Activated CD8-positive, alpha-beta memory T cell treated with anti-CD3 and anti-CD28 coated beads, Interleukin-2, amount 50 U/mL, for 4 hours (primary cell): ENCODE results near the gene UCN3.
"Not testable (repeated sequence)": the region's sequence is repeated elsewhere in the genome, so short reads cannot be mapped to it uniquely, and the experiment has no call there.

Source experiments
- DNase-seq: peaks from one replicate; pipeline ENCODE4 v3.0.0-alpha.2; 2020

Gene UCN3

GRCh38 chr10:5369362-5370158 lies 4.8 kb downstream of the UCN3 start:
- DNase-seq = no peak

DNA sequence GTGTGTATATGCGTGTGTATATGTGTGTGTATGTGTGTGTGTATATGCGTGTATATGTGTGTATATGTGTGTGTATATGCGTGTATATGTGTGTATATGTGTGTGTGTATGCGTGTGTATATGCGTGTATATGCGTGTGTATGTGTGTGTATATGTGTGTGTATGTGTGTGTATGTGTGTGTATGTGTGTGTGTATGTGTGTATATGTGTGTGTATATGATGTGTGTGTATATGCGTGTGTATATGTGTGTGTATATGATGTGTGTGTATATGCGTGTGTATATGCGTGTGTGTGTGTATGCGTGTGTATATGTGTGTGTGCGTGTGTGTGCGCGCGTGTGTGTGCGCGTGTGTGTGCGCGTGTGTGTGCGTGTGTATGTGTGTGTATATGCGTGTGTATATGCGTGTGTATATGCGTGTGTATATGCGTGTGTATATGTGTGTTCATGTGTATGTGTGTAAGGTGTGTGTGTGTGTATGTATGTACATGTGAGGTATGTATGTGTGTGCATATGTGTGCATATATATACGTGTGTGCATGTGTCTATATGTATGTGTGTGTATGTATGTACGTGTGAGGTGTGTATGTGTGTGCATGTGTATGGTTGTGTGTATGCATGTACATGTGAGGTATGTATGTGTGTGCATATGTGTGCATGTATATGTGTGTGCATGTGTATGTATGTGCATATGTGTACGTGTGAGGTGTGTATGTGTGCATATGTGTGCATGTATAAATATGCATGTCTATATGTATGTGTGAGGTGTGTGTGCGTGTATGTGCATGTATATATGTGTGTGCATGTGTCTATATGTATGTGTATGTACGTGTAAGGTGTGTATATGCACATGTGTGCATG lies 6.0 kb downstream of the UCN3 start:
- no peak for DNase-seq

GRCh38 chr10:5373307-5373706 lies 8.5 kb downstream of the UCN3 start:
- DNase-seq = no peak

- no peak for DNase-seq
These were observed 9.3 kb downstream of the UCN3 start for GRCh38 chr10:5373891-5374611.

GRCh38 chr10:5376450-5376849 lies 11.7 kb downstream of the UCN3 start:
- DNase-seq = no peak

DNA sequence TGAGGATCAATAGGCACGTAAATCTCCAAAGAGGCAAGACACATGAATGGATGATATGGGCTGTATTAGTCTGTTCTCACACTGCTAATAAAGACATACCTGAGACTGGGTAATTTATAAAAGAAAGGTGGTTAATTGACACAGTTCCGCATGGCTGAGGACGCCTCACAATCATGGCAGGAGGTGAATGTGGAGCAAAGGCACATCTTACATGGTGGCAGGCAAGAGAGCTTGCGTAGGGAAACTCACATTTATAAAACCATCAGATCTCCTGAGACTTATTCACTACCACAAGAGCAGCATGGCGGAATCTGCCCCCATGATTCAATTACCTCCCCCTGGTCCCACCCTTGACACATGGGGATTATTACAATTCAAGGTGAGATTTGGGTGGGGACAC lies 14.4 kb downstream of the UCN3 start:
- not testable (repeated sequence) for DNase-seq

GRCh38 chr10:5380395-5380794 lies 15.6 kb downstream of the UCN3 start:
- DNase-seq = not testable (repeated sequence)

DNA sequence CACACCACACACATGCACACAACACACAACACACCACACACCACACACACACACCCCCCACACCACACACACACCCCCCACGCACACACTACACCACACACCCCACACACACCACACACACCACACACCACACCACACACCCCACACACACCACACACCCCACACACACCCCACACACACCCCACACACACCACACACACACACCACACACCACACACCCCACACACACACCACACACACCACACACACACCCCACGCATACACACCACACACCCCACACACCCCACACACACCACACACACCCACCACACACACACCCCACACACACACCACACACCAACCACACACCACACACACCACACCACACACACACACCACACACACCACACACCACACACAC lies 16.4 kb downstream of the UCN3 start:
- no peak for DNase-seq

DNA sequence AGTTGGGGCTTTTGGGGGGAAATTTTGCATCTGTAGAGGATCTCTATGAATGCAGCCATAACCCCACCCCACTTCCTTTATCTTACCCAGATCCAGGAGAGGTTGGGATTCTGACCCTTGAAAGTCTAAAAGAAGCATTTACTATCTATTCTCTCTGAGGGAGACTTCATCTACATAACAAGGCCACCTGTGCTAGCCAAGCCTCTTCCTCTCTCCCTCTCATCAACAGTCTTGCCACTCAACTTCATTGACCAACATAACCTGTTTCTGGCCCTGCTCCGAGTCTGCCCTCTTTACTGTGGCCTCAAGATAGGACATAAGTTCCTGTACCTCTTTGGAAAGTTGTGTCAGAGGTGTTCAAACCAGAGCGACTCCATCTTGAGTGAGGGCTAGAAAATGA lies 20.5 kb downstream of the UCN3 start:
- no peak for DNase-seq

DNA sequence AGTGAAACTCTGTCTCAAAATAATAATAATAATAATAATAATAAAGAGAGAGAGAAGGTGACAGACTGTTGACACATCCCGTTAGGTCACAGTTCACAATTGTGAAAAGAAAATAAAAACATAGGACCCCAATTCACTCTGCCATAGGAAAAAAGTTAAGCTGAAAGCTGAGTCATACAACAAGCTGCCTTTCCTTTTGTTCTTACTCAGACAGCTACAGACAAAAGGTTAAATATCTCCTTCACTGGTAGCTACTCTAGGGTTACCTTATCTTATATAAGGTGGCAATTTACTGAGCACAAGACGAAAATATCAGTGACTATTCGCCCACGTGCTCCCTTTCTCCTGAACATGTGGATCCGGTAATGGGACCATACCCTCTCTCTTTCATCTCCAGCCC lies 22.4 kb downstream of the UCN3 start:
- DNase-seq = no peak

DNA sequence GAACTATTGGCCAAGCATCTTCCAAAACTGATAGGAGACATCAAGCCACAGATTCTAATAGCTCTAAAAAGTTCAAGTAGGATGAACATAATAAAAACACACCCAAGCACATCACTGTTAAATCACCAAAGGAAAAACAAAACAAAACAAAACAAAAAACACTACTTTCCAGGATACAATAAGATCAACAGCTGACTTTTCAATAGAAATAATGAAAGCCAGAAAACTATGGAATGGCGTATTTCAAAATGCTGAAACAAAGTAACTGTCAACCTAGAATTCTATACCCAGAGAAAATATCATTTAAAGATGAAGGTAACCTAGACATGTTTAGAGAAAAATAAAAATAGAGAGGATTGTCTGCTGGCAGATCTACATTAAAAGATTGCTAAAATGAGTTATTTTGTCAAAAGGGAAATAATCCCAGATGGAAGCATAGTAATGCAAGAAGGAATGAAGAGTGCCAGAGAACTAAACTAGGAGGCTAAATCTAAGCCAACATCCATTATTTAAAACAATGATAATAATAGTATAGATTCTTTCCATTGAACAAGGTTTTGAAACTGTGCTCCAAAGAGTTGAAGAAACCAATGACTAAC lies 25.9 kb downstream of the UCN3 start:
- DNase-seq = no peak

- DNase-seq = no peak
These were observed 27.0 kb downstream of the UCN3 start for GRCh38 chr10:5391790-5392189.

- no peak for DNase-seq
These were observed 28.8 kb downstream of the UCN3 start for GRCh38 chr10:5393529-5393928.

DNA sequence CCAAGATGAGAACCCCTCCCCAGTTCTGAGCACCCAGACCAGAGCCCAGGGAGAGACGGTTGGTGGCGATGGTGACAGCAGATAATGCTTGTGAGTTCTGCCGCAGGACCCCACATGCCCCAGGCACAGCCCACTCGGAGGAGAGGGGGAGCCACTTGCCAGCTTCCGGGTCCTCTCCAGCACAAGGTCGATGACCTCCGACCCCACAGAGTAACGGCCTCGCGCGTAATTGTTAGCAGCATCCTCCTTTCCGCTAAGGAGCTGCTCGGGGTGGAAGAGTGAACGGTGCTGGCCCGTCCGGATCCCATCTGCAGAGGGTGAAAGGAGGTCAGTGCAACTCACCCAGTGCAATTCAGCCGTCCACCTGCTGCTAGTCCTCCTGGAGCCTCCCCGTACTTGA lies 30.4 kb downstream of the UCN3 start:
- DNase-seq = no peak

DNA sequence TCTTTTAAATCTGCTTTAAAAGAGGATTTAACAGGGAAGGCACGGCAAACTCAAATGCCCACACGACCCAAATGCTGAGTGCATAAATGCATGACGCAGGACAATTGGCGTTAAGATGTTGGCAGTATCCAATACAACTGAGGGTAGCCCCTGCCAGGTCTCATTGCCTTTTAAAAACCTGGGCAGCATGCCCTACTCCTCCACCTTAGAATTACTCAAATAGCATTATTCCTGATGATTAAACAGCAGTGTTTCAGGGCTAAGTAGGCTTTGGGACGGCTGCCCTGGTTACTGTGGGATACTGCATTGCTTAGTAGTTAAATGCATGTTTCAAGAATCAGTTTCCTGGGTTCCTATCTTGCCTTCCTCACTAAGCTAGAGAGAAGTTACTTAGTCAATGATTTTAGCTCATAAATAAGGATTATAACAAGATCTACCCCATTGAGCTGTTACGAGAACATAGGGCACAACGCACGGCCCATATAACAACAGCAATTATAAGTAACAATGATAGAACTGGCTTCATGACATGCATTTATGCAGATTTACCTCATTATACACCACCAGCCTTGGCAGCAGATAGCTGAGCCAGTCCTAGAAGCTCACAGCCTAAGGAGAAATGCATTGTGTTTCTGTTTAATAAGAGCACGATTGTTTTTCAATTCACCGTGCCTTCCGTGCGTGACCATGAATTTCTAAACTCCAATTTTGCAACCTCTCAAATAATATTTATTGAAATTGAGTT lies 32.0 kb downstream of the UCN3 start:
- no peak for DNase-seq

GRCh38 chr10:5399332-5399731 lies 34.6 kb downstream of the UCN3 start:
- no peak for DNase-seq

GRCh38 chr10:5400468-5401240 lies 35.9 kb downstream of the UCN3 start:
- DNase-seq = no peak

- DNase-seq = no peak
These were observed 38.0 kb downstream of the UCN3 start for GRCh38 chr10:5402798-5403197.

- no peak for DNase-seq
These were observed 39.7 kb downstream of the UCN3 start, which contains the start of gene TUBAL3 for GRCh38 chr10:5404208-5405041. TSS of gene TUBAL3 (minus strand) at chr10:5404828. CDS start at chr10:5404792, 36 bp downstream.

- no peak for DNase-seq
These were observed 42.2 kb downstream of the UCN3 start for GRCh38 chr10:5406918-5407317.
